Esophagus muscularis mucosa (tissue), 4 donors: ENCODE measurements around the gene C16orf54. TPM values are rescaled to one million over a fixed set of nuclear protein-coding genes. Genes with fewer than 3 reads are reported as not detected.
A peak's percentile ranks its signal among the peaks of the same experiment; 100 is the strongest.
"Not testable (repeated sequence)": the region's sequence is repeated elsewhere in the genome, so short reads cannot be mapped to it uniquely, and the experiment has no call there.

Experiments
- DNase-seq: peaks from one replicate; pipeline ENCODE4 v3.0.0-alpha.2; 2017; ENCODE audit errors: extremely low spot score
- H3K27ac ChIP-seq, 4 donors: fragments of 200-600 bp; sonication (generic); replicated peaks in 1 of 4; 1 replicate in 3 of 4; 2 replicates in 1 of 4; pipeline ENCODE4 v1.5.1; 2016 to 2019; ENCODE audit warnings: mild to moderate bottlenecking in 1 of 4
- H3K27me3 ChIP-seq, 4 donors: fragments of 200-600 bp; sonication (generic); one replicate each; pipeline versions ENCODE4 v1.5.1 to v1.6.0; 2016 to 2019
- H3K36me3 ChIP-seq, 4 donors: fragments of 200-600 bp; sonication (generic); one replicate each; pipeline ENCODE4 v1.5.1; 2016 to 2019
- H3K4me1 ChIP-seq, 4 donors: fragments of 200-600 bp; sonication (generic); one replicate each; pipeline ENCODE4 v1.5.1; 2016 to 2019
- H3K4me3 ChIP-seq, 4 donors: fragments of 200-600 bp; sonication (generic); 1 replicate in 2 of 4; 2 replicates in 2 of 4; pipeline ENCODE4 v1.5.1; 2016 to 2019; ENCODE audit warnings: mild to moderate bottlenecking in 4 of 4, moderate library complexity in 1 of 4
- H3K9me3 ChIP-seq, 4 donors: fragments of 200-600 bp; sonication (generic); 1 replicate in 3 of 4; 2 replicates in 1 of 4; pipeline ENCODE4 v1.5.1; 2016 to 2019
- CTCF ChIP-seq, 3 experiments: fragments of 200-600 bp in 2 of 3; fragments of 450-650 bp in 1 of 3; sonication (generic) in 2 of 3; IDR thresholded peaks; one replicate each; pipeline ENCODE4 v1.5.1; 2017 to 2019; ENCODE audit warnings: antibody characterized with exemption in 3 of 3, mild to moderate bottlenecking in 2 of 3, moderate library complexity in 1 of 3
- EP300 ChIP-seq: sonication (generic); formaldehyde crosslinking; IDR thresholded peaks from one replicate; pipeline ENCODE4 v1.6.1; 2017; ENCODE audit warnings: antibody characterized with exemption
- POLR2A ChIP-seq: fragments of 450-650 bp; IDR thresholded peaks from one replicate; pipeline ENCODE4 v1.6.1; 2017; ENCODE audit warnings: antibody characterized with exemption, moderate library complexity, mild to moderate bottlenecking, low read depth
- POLR2AphosphoS5 ChIP-seq, 2 donors: sonication (generic); formaldehyde crosslinking; IDR thresholded peaks; one replicate each; pipeline ENCODE4 v1.6.1; 2017; ENCODE audit warnings: antibody characterized with exemption in 2 of 2
- WGBS: methylation state at CpG from one replicate; pipeline ENCODE4 v1.1.5; 2018; 5-methylcytosine and 5-hydroxymethylcytosine counted together
- intact Hi-C: fragments of 100-400 bp; cut with DNase I; formaldehyde crosslinking; loops from one replicate; pipeline ENCODE4 v1.15.1; 2023
- total RNA-seq, 4 donors: library from RNA; depleted of rRNA; stranded (reverse); fragments of >200 nt; gene quantifications; one replicate each; pipeline versions ENCODE4 v1.1.0 to v1.2.1, GENCODE V29; 2016

C16orf54 gene
- total RNA-seq, 4 donors from 2014 or later, result 1.3 to 2.5 (median 1.8) TPM

GRCh38 chr16:29744541-29745101, 1.2 kb downstream of the C16orf54 start:
- Histone ChIP-seq H3K4me1 (no peaks in the 10 kb centered on the region), H3K27me3 (no peaks in the 10 kb centered on the region), H3K9me3 (no peaks in the 10 kb centered on the region), H3K4me3 (peak overlapping the region in 2 of 4 donors; percentile 42 to 55), H3K36me3 (no peaks in the 10 kb centered on the region), H3K27ac (no peak overlapping the region)
- WGBS, result 81% methylated on average over 15 of the region's 20 CpGs
- intact Hi-C loops, result no loop called here
- TF ChIP-seq POLR2A (no peak), EP300 (no peak), POLR2AphosphoS5 (IDR thresholded peaks at IDR 0.05) (no peak), CTCF (IDR thresholded peaks at IDR 0.05) (no peak)
- DNase-seq, result no peak

- DNase-seq, result no peak
- Histone ChIP-seq H3K27me3 (no peaks in the 10 kb centered on the region), H3K9me3 (no peaks in the 10 kb centered on the region), H3K4me1 (no peaks in the 10 kb centered on the region), H3K27ac (no peak overlapping the region), H3K36me3 (no peaks in the 10 kb centered on the region), H3K4me3 (peak overlapping the region in 1 of 4 donors; percentile 42)
- no peak for TF ChIP-seq CTCF (IDR thresholded peaks at IDR 0.05)
- intact Hi-C loops, result no loop called here
- 85% methylated on average over 7 of the region's 21 CpGs for WGBS
These were observed 1.8 kb downstream of the C16orf54 start for GRCh38 chr16:29743827-29744531.

DNA sequence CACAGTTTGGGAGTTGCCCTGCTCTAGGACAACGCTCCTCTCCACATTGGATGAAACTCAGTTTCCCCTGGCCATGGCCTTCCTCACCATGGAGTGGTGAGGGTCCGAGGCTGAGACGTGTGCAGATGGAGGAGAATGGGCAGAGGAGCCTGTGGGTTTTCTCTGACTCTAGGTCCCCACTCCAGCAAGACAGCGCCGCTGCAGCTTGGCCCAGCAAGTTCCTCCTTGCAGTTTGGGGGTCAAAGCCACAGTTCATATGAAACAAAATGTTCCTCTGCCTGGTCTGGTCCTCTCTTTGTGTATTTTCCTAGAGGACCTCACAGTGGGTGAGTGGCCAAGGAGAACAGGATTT, 2.3 kb downstream of the C16orf54 start:
- 81% methylated on average over 4 of the region's 5 CpGs for WGBS
- intact Hi-C loops, result no loop called here

DNA sequence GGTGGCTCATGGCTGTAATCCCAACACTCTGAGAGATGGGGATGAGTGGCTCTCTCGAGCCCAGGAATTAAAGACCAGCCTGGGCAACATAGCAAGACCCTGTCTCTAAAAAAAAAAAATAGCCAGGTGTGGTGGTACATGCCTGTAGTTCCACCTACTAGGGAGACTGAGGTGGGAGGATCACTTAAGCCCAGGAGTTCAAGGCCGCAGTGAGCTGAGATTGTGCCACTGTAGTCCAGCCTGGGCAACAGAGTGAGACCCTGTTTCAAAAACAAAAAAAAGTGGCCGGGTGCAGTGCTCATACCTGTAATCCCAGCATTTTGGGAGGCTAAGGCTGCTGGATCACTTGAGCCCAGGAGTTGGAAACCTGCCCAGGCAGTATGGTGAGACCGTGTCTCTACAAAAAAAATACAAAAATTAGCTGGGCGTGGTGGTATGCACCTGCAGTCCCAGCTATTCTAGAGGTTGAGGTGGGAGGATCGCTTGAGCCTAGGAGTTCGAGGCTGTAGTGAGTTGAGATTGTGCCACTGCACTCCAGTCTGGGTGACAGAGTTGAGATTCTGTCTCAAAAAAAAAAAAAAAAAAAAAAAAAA, 3.0 kb downstream of the C16orf54 start:
- intact Hi-C loops, result no loop called here
- Histone ChIP-seq H3K27me3 (no peaks in the 10 kb centered on the region), H3K27ac (no peak overlapping the region), H3K36me3 (no peaks in the 10 kb centered on the region), H3K9me3 (no peaks in the 10 kb centered on the region), H3K4me3 (no peak overlapping the region), H3K4me1 (no peaks in the 10 kb centered on the region)
- 87% methylated on average over 7 of the region's 7 CpGs for WGBS
- no peak for TF ChIP-seq POLR2A
- TF ChIP-seq CTCF (IDR thresholded peaks at IDR 0.05), result no peak
- TF ChIP-seq POLR2AphosphoS5 (IDR thresholded peaks at IDR 0.05), result no peak
- no peak for TF ChIP-seq EP300
- DNase-seq, result no peak

More for the DNA sequence above, 2.3 kb downstream of the C16orf54 start:
- no peak for TF ChIP-seq CTCF (IDR thresholded peaks at IDR 0.05)
- TF ChIP-seq POLR2A, result no peak
- no peak for TF ChIP-seq POLR2AphosphoS5 (IDR thresholded peaks at IDR 0.05)
- Histone ChIP-seq H3K27me3 (no peaks in the 10 kb centered on the region), H3K9me3 (no peaks in the 10 kb centered on the region), H3K4me1 (no peaks in the 10 kb centered on the region), H3K4me3 (no peak overlapping the region), H3K36me3 (no peaks in the 10 kb centered on the region), H3K27ac (no peak overlapping the region)
- no peak for DNase-seq

DNA sequence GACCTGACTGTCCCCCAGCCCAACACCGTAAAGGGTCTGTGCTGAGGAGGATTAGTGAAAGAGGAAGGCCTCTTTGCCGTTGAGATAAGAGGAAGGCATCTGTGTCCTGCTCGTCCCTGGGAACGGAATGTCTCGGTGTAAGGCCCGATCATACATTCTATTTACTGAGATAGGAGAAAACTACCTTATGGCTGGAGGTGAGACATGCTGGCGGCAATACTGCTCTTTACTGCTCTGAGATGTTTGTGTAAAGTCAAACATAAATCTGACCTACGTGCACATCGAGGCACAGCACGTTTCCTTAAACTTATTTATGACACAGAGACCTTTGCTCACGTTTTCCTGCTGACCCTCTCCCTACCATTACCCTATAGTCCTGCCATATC, 5.2 kb downstream of the C16orf54 start:
- 80% methylated on average over 11 of the region's 11 CpGs for WGBS
- H3K4me1 ChIP-seq, DNase-seq, H3K4me3 ChIP-seq, H3K27ac ChIP-seq, intact Hi-C loops, H3K9me3 ChIP-seq, H3K36me3 ChIP-seq, H3K27me3 ChIP-seq: not testable (repeated sequence)

- DNase-seq, result not testable (repeated sequence)
These were observed 5.7 kb downstream of the C16orf54 start for GRCh38 chr16:29739927-29740629.

More at GRCh38 chr16:29739927-29740629, 5.7 kb downstream of the C16orf54 start:
- not testable (repeated sequence) for H3K4me3 ChIP-seq, H3K27ac ChIP-seq, H3K9me3 ChIP-seq, H3K4me1 ChIP-seq, H3K36me3 ChIP-seq, H3K27me3 ChIP-seq
- intact Hi-C loops, result loop anchor here (10.0 kb wide), 1 partner anchor 45 kb away; no protein-coding TSS in a partner anchor
- WGBS, result 88% methylated on average over 6 of the region's 6 CpGs
